MM.1S (cell line): ENCODE results near the gene CRACDL.

ENCODE experiments used
- DNase-seq: peaks from one replicate; pipeline ENCODE4 v3.0.0-alpha.2; 2015
- H2AFZ ChIP-seq: fragments of 300-600 bp; sonication (generic); 2 replicates; pipeline ENCODE4 v1.6.0; 2016; ENCODE audit warnings: antibody characterized with exemption, low read length
- H3F3A ChIP-seq: fragments of 300-600 bp; sonication (generic); 2 replicates; pipeline ENCODE4 v1.6.1; 2016; ENCODE audit warnings: mild to moderate bottlenecking, antibody characterized with exemption, low read length, moderate library complexity, mixed read lengths; ENCODE audit not compliant: insufficient read depth
- H3K27ac ChIP-seq: fragments of 300-600 bp; sonication (generic); 2 replicates; pipeline ENCODE4 v1.5.1; 2016; ENCODE audit warnings: mild to moderate bottlenecking, low read length
- H3K27me3 ChIP-seq: fragments of 300-600 bp; sonication (generic); replicated peaks from 2 replicates; pipeline ENCODE4 v1.6.0; 2016; ENCODE audit warnings: low read length; ENCODE audit not compliant: insufficient read depth
- H3K36me3 ChIP-seq: fragments of 300-600 bp; sonication (generic); replicated peaks from 2 replicates; pipeline ENCODE4 v1.6.1; 2016; ENCODE audit warnings: mild to moderate bottlenecking, low read length, mixed read lengths; ENCODE audit not compliant: insufficient read depth
- H3K4me1 ChIP-seq: fragments of 300-600 bp; sonication (generic); 2 replicates; pipeline ENCODE4 v1.6.1; 2016; ENCODE audit warnings: low read length, mixed read lengths
- H3K4me2 ChIP-seq: fragments of 300-600 bp; sonication (generic); 2 replicates; pipeline ENCODE4 v1.6.0; 2016; ENCODE audit warnings: low read depth, low read length
- H3K4me3 ChIP-seq: fragments of 300-600 bp; sonication (generic); 2 replicates; pipeline ENCODE4 v1.5.1; 2016; ENCODE audit warnings: low read length, mixed read lengths
- H3K79me2 ChIP-seq: fragments of 300-600 bp; sonication (generic); 2 replicates; pipeline ENCODE4 v1.6.1; 2016; ENCODE audit warnings: mixed run types, low read length, mixed read lengths
- H3K9ac ChIP-seq: fragments of 300-600 bp; sonication (generic); 2 replicates; pipeline ENCODE4 v1.6.1; 2016; ENCODE audit warnings: low read length, mixed read lengths
- H3K9me2 ChIP-seq: fragments of 300-600 bp; sonication (generic); replicated peaks from 2 replicates; pipeline ENCODE4 v1.6.1; 2016; ENCODE audit warnings: mild to moderate bottlenecking, low read length, mixed read lengths; ENCODE audit not compliant: insufficient read depth
- H3K9me3 ChIP-seq: fragments of 300-600 bp; sonication (generic); replicated peaks from 2 replicates; pipeline ENCODE4 v1.6.1; 2016; ENCODE audit warnings: mild to moderate bottlenecking, low read length, mixed read lengths; ENCODE audit not compliant: insufficient read depth
- H4K20me1 ChIP-seq: fragments of 300-600 bp; sonication (generic); 2 replicates; pipeline ENCODE4 v1.6.1; 2016; ENCODE audit warnings: mild to moderate bottlenecking, low read length, moderate library complexity, mixed read lengths; ENCODE audit not compliant: insufficient read depth
- CTCF ChIP-seq: fragments of 300-600 bp; sonication (generic); IDR thresholded peaks from 2 replicates; pipeline ENCODE4 v1.5.1; 2016; ENCODE audit warnings: antibody characterized with exemption, low read length, mixed read lengths
- EZH2 ChIP-seq: fragments of 300-600 bp; sonication (generic); optimal IDR thresholded peaks from 2 replicates; pipeline ENCODE3; 2017; ENCODE audit warnings: low read depth, mild to moderate bottlenecking, antibody characterized with exemption, low read length, mixed read lengths
- EZH2phosphoT487 ChIP-seq: fragments of 300-600 bp; sonication (generic); IDR thresholded peaks from 2 replicates; pipeline ENCODE4 v1.6.1; 2018; ENCODE audit warnings: antibody characterized with exemption, low read length

The CRACDL gene

GRCh38 chr2:98790221-98790620 is 145.8 kb downstream of the CRACDL start:
- Histone ChIP-seq H3K9ac (no peak overlapping the region), H3K4me1 (no peaks in the 10 kb centered on the region), H3F3A (no peaks in the 10 kb centered on the region), H3K4me2 (no peak overlapping the region), H2AFZ (no peak overlapping the region), H3K4me3 (no peak overlapping the region), H3K27ac (no peak overlapping the region), H3K79me2 (no peaks in the 10 kb centered on the region), H3K9me2 (no peaks in the 10 kb centered on the region), H3K27me3 (no peaks in the 10 kb centered on the region), H4K20me1 (no peaks in the 10 kb centered on the region), H3K36me3 (no peaks in the 10 kb centered on the region), H3K9me3 (no peaks in the 10 kb centered on the region)
- no peak for DNase-seq
- TF ChIP-seq CTCF = no peak
- no peak for TF ChIP-seq EZH2

- Histone ChIP-seq H3K4me3 (no peak overlapping the region), H3K9me3 (no peaks in the 10 kb centered on the region), H3K4me1 (no peaks in the 10 kb centered on the region), H3K9ac (no peak overlapping the region), H4K20me1 (no peaks in the 10 kb centered on the region), H3K27me3 (no peaks in the 10 kb centered on the region), H2AFZ (no peak overlapping the region), H3K36me3 (no peaks in the 10 kb centered on the region), H3K79me2 (no peaks in the 10 kb centered on the region), H3K9me2 (no peaks in the 10 kb centered on the region), H3K4me2 (no peak overlapping the region), H3K27ac (no peak overlapping the region), H3F3A (no peaks in the 10 kb centered on the region)
- DNase-seq = no peak
- TF ChIP-seq CTCF (no peak), EZH2phosphoT487 (no peak), EZH2 (no peak)
Measured at GRCh38 chr2:98787700-98788099, 148.3 kb downstream of the CRACDL start.

GRCh38 chr2:98786179-98786578 is 149.8 kb downstream of the CRACDL start:
- Histone ChIP-seq H3K4me1 (no peaks in the 10 kb centered on the region), H3K9ac (no peak overlapping the region)
- TF ChIP-seq EZH2phosphoT487 = no peak
- no peak for TF ChIP-seq EZH2
- TF ChIP-seq CTCF = no peak

More at GRCh38 chr2:98786179-98786578, 149.8 kb downstream of the CRACDL start:
- H3K27me3 ChIP-seq = no peaks in the 10 kb centered on the region
- no peaks in the 10 kb centered on the region for H3K79me2 ChIP-seq
- no peaks in the 10 kb centered on the region for H3K36me3 ChIP-seq
- no peak overlapping the region for H3K27ac ChIP-seq
- no peaks in the 10 kb centered on the region for H3F3A ChIP-seq
- no peak overlapping the region for H2AFZ ChIP-seq
- no peaks in the 10 kb centered on the region for H3K9me3 ChIP-seq
- H4K20me1 ChIP-seq = no peaks in the 10 kb centered on the region
- DNase-seq = no peak
- no peak overlapping the region for H3K4me2 ChIP-seq
- no peak overlapping the region for H3K4me3 ChIP-seq
- H3K9me2 ChIP-seq = no peaks in the 10 kb centered on the region
